Measurements from ENCODE around the gene LCN6. TPM values are rescaled to one million over a fixed set of nuclear protein-coding genes. Genes with fewer than 3 reads are reported as not detected.
"Not testable (repeated sequence)": the region's sequence is repeated elsewhere in the genome, so short reads cannot be mapped to it uniquely, and the experiment has no call there.

LCN6 gene
- polyA plus RNA-seq, 1 donor (not counting 4 experiments of a cell fraction or from before 2014, with no cell fraction given): not detected

GRCh38 chr9:136756836-136757235 is 8.5 kb upstream of the LCN6 start:
- H2AFZ ChIP-seq (ENCODE audit: control insufficient read depth, low read length): no peak overlapping the region
- H3K27me3 ChIP-seq (ENCODE audit: control insufficient read depth, extremely low read depth, insufficient read depth, low read length): peaks cover 12% of the 10 kb centered on the region
- H3K4me2 ChIP-seq (ENCODE audit: control insufficient read depth, extremely low read depth, insufficient read depth, low read depth, low read length): no peak overlapping the region
- H3K36me3 ChIP-seq (ENCODE audit: control insufficient read depth in 2 of 2, extremely low read depth in 1 of 2, insufficient read depth in 2 of 2, low read length in 2 of 2): no peaks in the 10 kb centered on the region
- no peak overlapping the region for H3K9ac ChIP-seq (ENCODE audit: control insufficient read depth, extremely low read depth, insufficient read depth, low read length)
- dilution Hi-C loops (cut with MboI; ENCODE audit: extremely low pct_ligation_motif_present, low sequenced_read_pairs): no loop called here
- FAIRE-seq (no peak), DNase-seq (ENCODE audit: low read depth, low spot score) (no peak)
- H3K4me1 ChIP-seq (ENCODE audit: control insufficient read depth, extremely low read depth, insufficient read depth, low read length): no peaks in the 10 kb centered on the region
- H4K20me1 ChIP-seq (ENCODE audit: control insufficient read depth, extremely low read depth, insufficient read depth, low read length): no peaks in the 10 kb centered on the region
- no peak overlapping the region for H3K27ac ChIP-seq (ENCODE audit: control insufficient read depth, insufficient read depth, low read length)
- no peak overlapping the region for H3K4me3 ChIP-seq (ENCODE audit: control insufficient read depth in 2 of 3, extremely low read depth in 1 of 3, insufficient read depth in 2 of 3, low read depth in 1 of 3, low read length in 3 of 3)
- no peaks in the 10 kb centered on the region for H3K79me2 ChIP-seq (ENCODE audit: control insufficient read depth, insufficient read depth, low read length)
- H3K9me3 ChIP-seq (ENCODE audit: control insufficient read depth, low read depth, low read length): peaks cover 6% of the 10 kb centered on the region
- no peak for TF ChIP-seq EZH2 (IDR thresholded peaks at IDR 0.05; ENCODE audit: low read length)
- no peak for TF ChIP-seq CTCF (optimal IDR thresholded peaks at IDR 0.05 in 1 of 3, IDR thresholded peaks at IDR 0.05 in 1 of 3, conservative IDR thresholded peaks at IDR 0.05 in 1 of 3; ENCODE audit: extremely low read depth in 1 of 3, insufficient read depth in 2 of 3, low read length in 3 of 3)
- H3K9me1 ChIP-seq (ENCODE audit: control insufficient read depth, extremely low read depth, insufficient read depth, low read length): no peaks in the 10 kb centered on the region

GRCh38 chr9:136756134-136756438 is 7.8 kb upstream of the LCN6 start:
- FAIRE-seq (no peak), DNase-seq (ENCODE audit: low read depth, low spot score) (no peak)
- no peaks in the 10 kb centered on the region for H3K4me1 ChIP-seq (ENCODE audit: control insufficient read depth, extremely low read depth, insufficient read depth, low read length)

DNA sequence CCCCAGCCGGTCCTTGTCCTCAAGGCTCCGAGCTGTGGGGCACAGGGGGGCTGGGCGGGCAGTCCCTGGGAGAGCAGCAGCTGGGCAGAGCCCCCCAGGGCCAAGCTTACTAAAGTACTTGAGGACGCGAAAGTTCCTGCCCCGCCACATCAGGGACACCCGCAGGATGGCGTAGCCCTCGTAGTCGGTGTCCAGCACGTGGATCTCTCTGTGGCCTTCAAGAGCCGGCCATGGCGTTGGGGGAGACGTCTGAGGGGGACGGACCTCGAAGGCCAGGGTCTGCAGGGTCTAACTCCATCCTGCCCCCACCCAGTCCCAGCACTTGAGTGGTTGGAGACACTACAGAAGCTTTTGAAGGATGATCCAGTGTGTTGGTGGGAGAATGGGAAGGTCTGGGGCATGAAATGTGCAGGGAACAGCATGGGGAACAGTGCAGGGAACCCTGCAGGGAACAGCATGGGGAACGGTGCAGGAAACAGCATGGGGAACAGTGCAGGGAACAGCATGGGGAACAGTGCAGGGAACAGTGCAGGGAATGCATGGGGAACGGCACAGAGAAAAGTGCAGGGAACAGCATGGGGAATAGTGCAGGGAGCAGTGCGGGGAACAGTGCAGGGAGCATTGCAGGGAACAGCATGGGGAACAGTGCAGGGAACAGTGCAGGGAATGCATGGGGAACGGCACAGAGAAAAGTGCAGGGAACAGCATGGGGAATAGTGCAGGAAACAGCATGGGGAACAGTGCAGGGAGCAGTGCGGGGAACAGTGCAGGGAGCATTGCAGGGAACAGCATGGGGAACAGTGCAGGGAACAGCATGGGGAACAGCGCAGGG is 7.2 kb upstream of the LCN6 start:
- H4K20me1 ChIP-seq (ENCODE audit: control insufficient read depth, extremely low read depth, insufficient read depth, low read length); DNase-seq (ENCODE audit: low read depth, low spot score); H3K4me3 ChIP-seq (ENCODE audit: control insufficient read depth in 2 of 3, extremely low read depth in 1 of 3, insufficient read depth in 2 of 3, low read depth in 1 of 3, low read length in 3 of 3); dilution Hi-C loops (cut with MboI; ENCODE audit: extremely low pct_ligation_motif_present, low sequenced_read_pairs); H3K36me3 ChIP-seq (ENCODE audit: control insufficient read depth in 2 of 2, extremely low read depth in 1 of 2, insufficient read depth in 2 of 2, low read length in 2 of 2); H3K9me1 ChIP-seq (ENCODE audit: control insufficient read depth, extremely low read depth, insufficient read depth, low read length); H3K27ac ChIP-seq (ENCODE audit: control insufficient read depth, insufficient read depth, low read length); H2AFZ ChIP-seq (ENCODE audit: control insufficient read depth, low read length); H3K4me1 ChIP-seq (ENCODE audit: control insufficient read depth, extremely low read depth, insufficient read depth, low read length); H3K79me2 ChIP-seq (ENCODE audit: control insufficient read depth, insufficient read depth, low read length); H3K9ac ChIP-seq (ENCODE audit: control insufficient read depth, extremely low read depth, insufficient read depth, low read length); H3K4me2 ChIP-seq (ENCODE audit: control insufficient read depth, extremely low read depth, insufficient read depth, low read depth, low read length); FAIRE-seq; H3K9me3 ChIP-seq (ENCODE audit: control insufficient read depth, low read depth, low read length): not testable (repeated sequence)
- H3K27me3 ChIP-seq (ENCODE audit: control insufficient read depth, extremely low read depth, insufficient read depth, low read length): peaks cover 12% of the 10 kb centered on the region

More at GRCh38 chr9:136756134-136756438, 7.8 kb upstream of the LCN6 start:
- Histone ChIP-seq H3K4me3 (ENCODE audit: control insufficient read depth in 2 of 3, extremely low read depth in 1 of 3, insufficient read depth in 2 of 3, low read depth in 1 of 3, low read length in 3 of 3) (no peak overlapping the region), H2AFZ (ENCODE audit: control insufficient read depth, low read length) (no peak overlapping the region), H3K27me3 (ENCODE audit: control insufficient read depth, extremely low read depth, insufficient read depth, low read length) (peaks cover 12% of the 10 kb centered on the region), H3K4me2 (ENCODE audit: control insufficient read depth, extremely low read depth, insufficient read depth, low read depth, low read length) (no peak overlapping the region), H4K20me1 (ENCODE audit: control insufficient read depth, extremely low read depth, insufficient read depth, low read length) (no peaks in the 10 kb centered on the region), H3K9ac (ENCODE audit: control insufficient read depth, extremely low read depth, insufficient read depth, low read length) (no peak overlapping the region), H3K9me3 (ENCODE audit: control insufficient read depth, low read depth, low read length) (peaks cover 7% of the 10 kb centered on the region), H3K27ac (ENCODE audit: control insufficient read depth, insufficient read depth, low read length) (no peak overlapping the region), H3K36me3 (ENCODE audit: control insufficient read depth in 2 of 2, extremely low read depth in 1 of 2, insufficient read depth in 2 of 2, low read length in 2 of 2) (no peaks in the 10 kb centered on the region), H3K79me2 (ENCODE audit: control insufficient read depth, insufficient read depth, low read length) (no peaks in the 10 kb centered on the region), H3K9me1 (ENCODE audit: control insufficient read depth, extremely low read depth, insufficient read depth, low read length) (no peaks in the 10 kb centered on the region)
- dilution Hi-C loops (cut with MboI; ENCODE audit: extremely low pct_ligation_motif_present, low sequenced_read_pairs): no loop called here
- no peak for TF ChIP-seq EZH2 (IDR thresholded peaks at IDR 0.05; ENCODE audit: low read length)
- no peak for TF ChIP-seq CTCF (optimal IDR thresholded peaks at IDR 0.05 in 1 of 3, IDR thresholded peaks at IDR 0.05 in 1 of 3, conservative IDR thresholded peaks at IDR 0.05 in 1 of 3; ENCODE audit: extremely low read depth in 1 of 3, insufficient read depth in 2 of 3, low read length in 3 of 3)
